Spinal cord (tissue), 10 donors: ENCODE results near the gene CFAP90. TPM values are rescaled to one million over a fixed set of nuclear protein-coding genes. Genes with fewer than 3 reads are reported as not detected.

Source experiments
- DNase-seq, 6 donors: peaks; one replicate each; pipeline versions ENCODE4 v3.0.0 to v3.0.0-alpha.2; 2013 to 2015; ENCODE audit warnings: low spot score in 6 of 6, low read depth in 4 of 6
- H3K27ac ChIP-seq: one replicate; pipeline ENCODE4 v1.5.1; 2013; ENCODE audit warnings: low read depth, low read length, control low read depth
- H3K27me3 ChIP-seq: one replicate; pipeline ENCODE4 v1.6.1; 2013; ENCODE audit warnings: low read length; ENCODE audit not compliant: control insufficient read depth, insufficient read depth
- H3K36me3 ChIP-seq: one replicate; pipeline ENCODE4 v1.6.1; 2013; ENCODE audit warnings: low read length; ENCODE audit not compliant: control insufficient read depth, insufficient read depth
- H3K4me1 ChIP-seq: one replicate; pipeline ENCODE4 v1.6.1; 2013; ENCODE audit warnings: low read length; ENCODE audit not compliant: control insufficient read depth, insufficient read depth
- H3K4me3 ChIP-seq: one replicate; pipeline ENCODE4 v1.5.1; 2013; ENCODE audit warnings: low read depth, low read length, control low read depth
- H3K9me3 ChIP-seq: one replicate; pipeline ENCODE4 v1.6.1; 2013; ENCODE audit warnings: low read length; ENCODE audit not compliant: control insufficient read depth, insufficient read depth
- WGBS: methylation state at CpG from one replicate; pipeline ENCODE4 v1.1.5; 2013; ENCODE audit warnings: missing lambda C conversion rate; ENCODE audit not compliant: insufficient coverage; 5-methylcytosine and 5-hydroxymethylcytosine counted together
- polyA plus RNA-seq, 2 donors: library from polyadenylated mRNA; unstranded; fragments of 120-200 nt; gene quantifications; one replicate each; pipeline ENCODE4 v1.2.1, GENCODE V29; 2013; ENCODE audit not compliant: insufficient read length in 2 of 2
- total RNA-seq, 2 donors: library from RNA; depleted of rRNA in 1 of 2; stranded (reverse); fragments of 120-200 nt in 1 of 2; fragments of >200 nt in 1 of 2; gene quantifications; one replicate each; pipeline versions ENCODE4 v1.2.3 to v1.2.4, GENCODE V29; 2013 to 2014
- donor health status: healthy.

The CFAP90 gene
- total and polyA plus RNA-seq, 4 donors = 3.6 to 38.4 (median 22.8) TPM

- DNase-seq = no peak
- no CpG with 5 or more reads among the region's 3 CpGs for WGBS
- no peaks in the 10 kb centered on the region for H3K4me1 ChIP-seq
- no peaks in the 10 kb centered on the region for H3K9me3 ChIP-seq
- H3K27me3 ChIP-seq = no peaks in the 10 kb centered on the region
- H3K36me3 ChIP-seq = no peaks in the 10 kb centered on the region
- no peak overlapping the region for H3K27ac ChIP-seq
- H3K4me3 ChIP-seq = no peak overlapping the region
These were observed 13.5 kb downstream of the CFAP90 start for GRCh38 chr5:7837403-7837802.

GRCh38 chr5:7834982-7835381 lies 16.0 kb downstream of the CFAP90 start:
- Histone ChIP-seq H3K4me1 (peaks cover 3% of the 10 kb centered on the region), H3K27ac (no peak overlapping the region), H3K4me3 (no peak overlapping the region), H3K9me3 (no peaks in the 10 kb centered on the region), H3K27me3 (no peaks in the 10 kb centered on the region), H3K36me3 (peaks cover 3% of the 10 kb centered on the region)
- DNase-seq = no peak
- no CpG with 5 or more reads among the region's 4 CpGs for WGBS

DNA sequence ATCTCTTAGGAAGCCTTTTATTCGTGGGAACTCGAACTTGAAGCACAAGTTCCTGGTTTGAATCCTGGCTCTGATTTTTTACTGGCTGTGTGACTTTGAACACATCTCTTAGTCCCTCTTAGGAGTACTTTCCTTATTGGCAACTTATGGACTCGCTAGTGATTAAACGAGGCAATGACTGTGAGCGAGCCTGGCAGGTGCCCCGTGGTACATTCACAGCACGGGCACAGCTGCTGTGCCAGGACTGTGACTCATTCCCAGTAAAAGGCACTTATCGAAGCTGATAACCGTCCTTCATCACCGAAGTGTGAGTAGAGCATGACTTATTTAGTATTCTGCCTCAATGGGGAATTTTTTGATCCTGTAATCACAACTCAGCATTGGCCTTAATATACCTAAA lies 22.7 kb downstream of the CFAP90 start:
- peak in 1 of 6 donors; percentile 77 for DNase-seq
- Histone ChIP-seq H3K27me3 (no peaks in the 10 kb centered on the region), H3K36me3 (peaks cover 20% of the 10 kb centered on the region), H3K9me3 (no peaks in the 10 kb centered on the region), H3K4me1 (peaks cover 13% of the 10 kb centered on the region), H3K27ac (no peak overlapping the region), H3K4me3 (no peak overlapping the region)
- WGBS = 34% methylated on average over 4 of the region's 10 CpGs

- H3K9me3 ChIP-seq = no peaks in the 10 kb centered on the region
- no peak overlapping the region for H3K27ac ChIP-seq
- DNase-seq = peak in 2 of 6 donors; percentile 57 to 69
- H3K36me3 ChIP-seq = peaks cover 20% of the 10 kb centered on the region
- H3K4me1 ChIP-seq = peaks cover 13% of the 10 kb centered on the region
- H3K4me3 ChIP-seq = no peak overlapping the region
- WGBS = 29% methylated on average over 1 of the region's 6 CpGs
- no peaks in the 10 kb centered on the region for H3K27me3 ChIP-seq
These were observed 23.3 kb downstream of the CFAP90 start for GRCh38 chr5:7827610-7828009.

DNA sequence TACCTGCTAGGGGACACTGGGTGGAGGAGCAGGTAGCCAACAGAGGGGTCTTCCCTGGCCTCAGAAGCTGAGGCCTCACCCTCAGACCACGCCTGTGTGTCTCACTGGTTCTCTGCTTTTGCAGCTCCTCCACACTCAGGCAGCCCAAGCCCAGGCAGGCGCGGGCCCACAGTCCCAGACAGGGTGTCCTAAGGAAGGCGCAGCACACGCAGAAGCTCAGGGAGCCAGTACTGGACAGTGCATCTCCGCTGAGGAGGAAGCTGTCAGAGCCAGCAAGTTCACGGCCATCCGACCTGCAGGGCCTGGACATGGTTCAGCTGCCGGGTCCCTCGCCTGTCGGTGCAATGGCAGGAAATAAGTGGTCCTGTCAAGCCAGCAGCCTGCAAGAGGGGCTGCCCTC lies 25.3 kb downstream of the CFAP90 start:
- H3K36me3 ChIP-seq = peaks cover 16% of the 10 kb centered on the region
- no peak for DNase-seq
- H3K4me1 ChIP-seq = peaks cover 10% of the 10 kb centered on the region
- no peak overlapping the region for H3K27ac ChIP-seq
- H3K27me3 ChIP-seq = no peaks in the 10 kb centered on the region
- 91% methylated on average over 11 of the region's 11 CpGs for WGBS
- no peak overlapping the region for H3K4me3 ChIP-seq
- H3K9me3 ChIP-seq = no peaks in the 10 kb centered on the region

DNA sequence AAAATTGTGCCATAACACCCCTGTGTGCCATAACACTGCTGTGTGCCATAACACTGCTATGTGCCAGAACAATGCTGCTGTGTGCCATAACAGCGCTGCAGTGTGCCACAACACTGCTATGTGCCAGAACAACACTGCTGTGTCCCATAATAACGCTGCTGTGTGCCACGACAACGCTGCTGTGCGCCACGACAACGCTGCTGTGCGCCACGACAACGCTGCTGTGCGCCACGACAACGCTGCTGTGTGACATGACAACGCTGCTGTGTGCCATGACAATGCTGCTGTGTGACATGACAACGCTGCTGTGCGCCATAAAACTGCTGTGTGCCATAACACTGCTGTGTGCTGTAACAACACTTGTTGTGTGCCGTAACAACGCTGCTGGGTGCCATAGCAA lies 25.9 kb downstream of the CFAP90 start:
- Histone ChIP-seq H3K4me1 (peaks cover 10% of the 10 kb centered on the region), H3K27ac (no peak overlapping the region), H3K9me3 (no peaks in the 10 kb centered on the region), H3K4me3 (no peak overlapping the region), H3K36me3 (peaks cover 16% of the 10 kb centered on the region), H3K27me3 (no peaks in the 10 kb centered on the region)
- 95% methylated on average over 18 of the region's 18 CpGs for WGBS
- DNase-seq = no peak

- DNase-seq = peak in 1 of 6 donors; percentile 31
- peaks cover 8% of the 10 kb centered on the region for H3K4me1 ChIP-seq
- H3K9me3 ChIP-seq = no peaks in the 10 kb centered on the region
- H3K36me3 ChIP-seq = peaks cover 21% of the 10 kb centered on the region
- WGBS = 76% methylated on average over 5 of the region's 8 CpGs
- no peaks in the 10 kb centered on the region for H3K27me3 ChIP-seq
- no peak overlapping the region for H3K4me3 ChIP-seq
- no peak overlapping the region for H3K27ac ChIP-seq
These were observed 27.3 kb downstream of the CFAP90 start for GRCh38 chr5:7823594-7823993.

DNA sequence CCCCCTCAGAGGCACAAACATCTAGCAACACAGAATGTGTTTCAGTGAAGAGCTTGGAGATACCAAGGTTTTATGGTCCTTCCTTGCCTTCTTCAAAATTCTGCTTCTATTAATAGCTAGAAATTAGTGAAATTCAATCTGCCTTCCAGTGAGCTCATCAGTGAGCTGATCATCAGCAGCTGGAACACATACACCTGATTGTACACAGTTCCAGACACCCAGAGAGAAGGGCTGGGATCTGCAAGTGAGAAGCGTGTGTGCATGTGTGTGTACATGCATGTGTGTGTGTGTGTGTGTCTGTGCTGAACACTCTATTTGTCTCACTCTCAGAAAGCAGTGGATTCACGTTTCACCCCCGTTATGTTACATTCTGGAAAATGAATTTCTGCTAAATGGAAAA lies 28.5 kb downstream of the CFAP90 start:
- Histone ChIP-seq H3K4me3 (no peak overlapping the region), H3K27ac (no peak overlapping the region), H3K36me3 (peaks cover 21% of the 10 kb centered on the region), H3K4me1 (peaks cover 4% of the 10 kb centered on the region), H3K9me3 (no peaks in the 10 kb centered on the region), H3K27me3 (no peaks in the 10 kb centered on the region)
- no CpG with 5 or more reads among the region's 3 CpGs for WGBS
- no peak for DNase-seq

DNA sequence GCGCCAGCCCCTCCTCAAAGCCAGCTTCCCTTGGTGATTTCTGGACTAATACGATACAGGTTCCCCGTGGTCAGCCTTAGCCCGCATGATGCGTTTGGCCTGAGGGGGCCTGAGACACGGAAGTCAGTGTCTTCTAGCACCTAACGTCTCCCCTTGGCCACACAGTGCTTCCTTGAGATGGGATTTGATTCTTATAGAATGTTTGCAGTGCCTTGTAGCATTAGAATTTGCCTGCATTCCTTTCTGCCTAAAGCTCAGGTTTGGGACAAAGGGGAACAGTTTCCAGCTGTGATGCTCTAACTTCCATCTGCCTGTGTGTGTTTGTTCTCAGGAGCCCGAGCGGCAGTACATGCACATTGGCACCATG lies 34.4 kb downstream of the CFAP90 start:
- DNase-seq = no peak
- Histone ChIP-seq H3K36me3 (peaks cover 5% of the 10 kb centered on the region), H3K9me3 (no peaks in the 10 kb centered on the region), H3K4me3 (no peak overlapping the region), H3K27ac (no peak overlapping the region), H3K27me3 (no peaks in the 10 kb centered on the region), H3K4me1 (peaks cover 14% of the 10 kb centered on the region)
- WGBS = 31% methylated on average over 9 of the region's 9 CpGs

DNA sequence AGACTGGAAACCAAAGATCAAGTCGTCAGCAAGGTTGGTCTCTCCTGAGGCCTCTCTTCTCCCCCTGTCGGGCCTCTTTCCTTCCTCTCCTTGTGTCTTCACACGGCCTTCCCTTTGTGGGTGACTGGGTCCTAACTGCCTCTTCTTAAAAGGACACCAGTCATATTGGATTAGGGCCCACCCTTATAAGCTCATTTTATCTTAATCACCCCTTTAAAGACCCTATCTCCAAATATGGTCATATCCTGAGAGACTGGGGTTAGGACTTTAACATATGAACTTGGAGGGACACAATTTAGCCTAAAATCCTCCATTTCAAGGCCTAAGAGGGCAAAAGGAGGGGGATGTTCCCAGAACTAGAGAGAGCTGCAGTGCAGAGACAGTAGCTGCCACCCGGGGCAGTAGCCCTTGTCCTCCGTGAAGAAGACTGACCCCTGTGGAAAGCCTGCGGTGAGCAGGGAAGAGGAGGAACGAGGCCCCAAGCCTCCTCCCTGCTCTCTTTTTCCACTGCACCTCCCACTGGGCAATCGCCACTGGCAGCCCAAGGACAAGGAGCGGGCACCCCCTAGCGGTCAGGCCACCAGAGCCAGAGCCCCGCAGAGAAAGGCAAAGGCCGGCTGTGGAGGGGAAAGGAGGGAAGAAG lies 34.9 kb downstream of the CFAP90 start:
- Histone ChIP-seq H3K4me1 (peaks cover 14% of the 10 kb centered on the region), H3K36me3 (peaks cover 5% of the 10 kb centered on the region), H3K9me3 (no peaks in the 10 kb centered on the region), H3K27ac (peak overlapping the region; percentile 65), H3K4me3 (no peak overlapping the region), H3K27me3 (no peaks in the 10 kb centered on the region)
- WGBS = 24% methylated on average over 10 of the region's 12 CpGs
- DNase-seq = peak in 3 of 6 donors; percentile 62 to 89 (median 86)
